Activated CD8-positive, alpha-beta memory T cell treated with anti-CD3 and anti-CD28 coated beads, Interleukin-2, amount 50 U/mL, for 24 hours (primary cell): ENCODE measurements around the gene RASSF3.

Experiments
- DNase-seq: peaks from one replicate; pipeline ENCODE4 v3.0.0-alpha.2; 2020; ENCODE audit errors: extremely low read depth

The RASSF3 gene

DNA sequence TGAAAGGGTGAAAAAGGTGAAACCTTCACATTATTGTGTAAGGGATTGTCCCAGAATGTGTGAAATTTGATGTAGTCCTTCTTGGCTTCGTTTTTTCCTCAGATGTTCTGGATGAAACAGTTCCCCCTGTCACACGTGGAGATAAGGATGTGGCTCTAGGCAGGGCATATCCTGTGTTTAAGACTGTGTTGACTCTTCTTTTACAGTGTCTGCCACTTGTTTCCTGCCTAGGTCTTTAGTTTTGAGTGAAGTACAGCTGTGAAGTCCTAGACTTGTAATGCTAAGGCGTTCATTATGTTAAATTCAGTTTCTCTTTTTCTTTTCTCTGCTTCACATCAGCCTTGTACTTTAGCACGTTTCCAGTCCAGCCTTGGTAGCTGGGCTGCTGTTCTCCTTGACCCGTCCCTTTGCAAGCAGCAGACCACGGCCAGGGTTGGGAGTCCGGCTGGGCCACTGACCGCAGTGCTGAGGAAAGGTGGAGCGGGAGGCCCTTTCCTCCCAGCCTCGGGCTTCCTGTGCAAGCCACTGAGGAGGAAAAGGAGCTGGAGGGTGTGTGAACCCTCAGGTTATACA lies 59.1 kb downstream of the RASSF3 start:
- DNase-seq, result no peak

DNA sequence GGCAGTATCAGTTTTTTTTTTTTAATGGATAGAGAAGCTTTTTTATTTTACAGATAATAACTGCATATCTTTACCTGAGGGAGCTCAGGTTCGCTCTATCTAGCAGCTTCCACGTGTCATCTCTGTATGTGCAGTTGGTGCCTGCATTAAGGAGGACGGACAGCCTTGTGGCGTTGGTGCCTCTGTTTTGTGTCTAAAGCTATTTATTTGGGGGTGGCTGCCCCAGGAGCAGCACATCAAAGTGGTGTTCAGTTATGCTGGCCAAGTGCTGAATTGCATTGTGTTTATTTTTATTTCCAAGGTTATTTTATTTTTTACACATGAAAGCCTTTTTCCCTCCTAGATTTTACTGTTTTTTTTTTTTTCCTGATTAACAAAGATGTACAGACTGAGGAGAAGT lies 59.7 kb downstream of the RASSF3 start:
- no peak for DNase-seq

DNA sequence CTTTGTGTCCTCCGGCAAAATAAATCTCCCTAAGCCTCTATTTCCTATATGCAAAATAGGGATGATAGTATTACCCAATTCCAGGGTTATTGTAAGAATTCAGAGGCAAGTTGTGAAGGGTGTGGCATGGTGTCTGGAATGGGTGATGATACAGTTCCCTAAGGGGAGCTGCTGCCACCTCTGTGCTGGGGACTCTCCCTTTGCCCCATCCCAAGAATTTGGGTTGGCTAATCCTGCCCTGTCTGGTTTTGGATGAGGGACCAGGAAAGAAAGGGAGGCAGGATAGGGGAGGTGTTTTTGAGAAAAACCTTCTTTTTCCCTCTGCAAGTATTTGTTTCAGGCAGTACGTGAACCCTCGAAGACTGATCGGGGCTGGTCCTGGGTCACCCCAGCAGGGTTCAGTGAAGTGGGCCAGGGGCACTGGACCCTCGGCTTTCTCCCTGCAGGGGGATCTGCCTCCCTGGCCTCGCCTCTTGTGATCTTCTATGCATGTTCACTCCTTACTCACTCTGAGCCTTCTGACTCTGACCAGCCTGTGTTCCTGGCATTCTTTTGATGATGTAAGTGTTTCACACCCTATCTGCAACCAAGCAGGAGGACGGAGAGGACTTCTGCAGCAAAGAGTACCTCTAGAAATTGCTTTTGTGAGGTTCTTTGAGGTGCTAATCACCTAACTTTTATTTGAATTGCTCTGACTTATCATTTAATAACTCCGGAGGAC lies 60.8 kb downstream of the RASSF3 start:
- no peak for DNase-seq

DNA sequence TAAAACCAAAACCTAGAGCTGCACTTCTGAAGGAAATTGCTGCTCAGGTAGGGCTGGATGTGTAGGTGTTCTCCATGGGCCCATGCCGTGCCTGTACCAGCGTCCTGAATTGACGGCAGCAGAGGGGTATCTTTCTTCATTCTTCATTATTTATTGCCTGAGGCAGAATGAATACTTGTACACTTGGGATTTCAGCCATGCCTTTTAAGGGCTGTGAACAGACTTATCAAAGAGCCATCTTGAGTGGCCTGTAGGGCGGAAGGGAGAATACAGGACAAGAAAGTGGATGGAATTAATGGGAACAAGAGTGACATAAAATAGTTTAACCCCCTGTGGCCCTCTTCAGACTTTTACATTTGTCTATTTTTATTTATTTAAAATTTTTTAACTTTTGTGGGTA lies 61.4 kb downstream of the RASSF3 start:
- DNase-seq, result no peak

DNA sequence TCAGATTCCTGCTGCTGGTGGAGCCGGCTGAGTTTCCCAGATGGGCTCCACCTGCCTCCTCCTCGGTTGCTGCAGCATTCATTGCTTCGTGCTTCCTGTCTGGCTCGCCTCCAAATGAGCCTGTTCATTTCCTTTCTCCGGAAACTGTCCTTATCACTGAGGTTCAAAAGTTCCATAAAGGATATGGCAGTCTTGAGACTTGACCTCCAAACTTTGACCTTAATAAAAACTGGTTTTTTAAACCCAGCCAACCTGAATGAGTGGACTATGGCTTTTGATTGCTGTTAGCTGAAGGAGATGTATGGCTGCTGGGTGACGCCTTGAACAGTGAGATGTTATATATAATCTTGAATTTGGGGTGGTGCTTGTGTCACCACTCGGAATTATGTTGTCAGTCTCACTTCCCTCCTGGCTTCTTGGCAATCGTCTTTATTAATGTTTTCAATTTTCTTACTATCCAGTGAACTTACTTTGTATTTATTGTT lies 62.7 kb downstream of the RASSF3 start:
- no peak for DNase-seq

DNA sequence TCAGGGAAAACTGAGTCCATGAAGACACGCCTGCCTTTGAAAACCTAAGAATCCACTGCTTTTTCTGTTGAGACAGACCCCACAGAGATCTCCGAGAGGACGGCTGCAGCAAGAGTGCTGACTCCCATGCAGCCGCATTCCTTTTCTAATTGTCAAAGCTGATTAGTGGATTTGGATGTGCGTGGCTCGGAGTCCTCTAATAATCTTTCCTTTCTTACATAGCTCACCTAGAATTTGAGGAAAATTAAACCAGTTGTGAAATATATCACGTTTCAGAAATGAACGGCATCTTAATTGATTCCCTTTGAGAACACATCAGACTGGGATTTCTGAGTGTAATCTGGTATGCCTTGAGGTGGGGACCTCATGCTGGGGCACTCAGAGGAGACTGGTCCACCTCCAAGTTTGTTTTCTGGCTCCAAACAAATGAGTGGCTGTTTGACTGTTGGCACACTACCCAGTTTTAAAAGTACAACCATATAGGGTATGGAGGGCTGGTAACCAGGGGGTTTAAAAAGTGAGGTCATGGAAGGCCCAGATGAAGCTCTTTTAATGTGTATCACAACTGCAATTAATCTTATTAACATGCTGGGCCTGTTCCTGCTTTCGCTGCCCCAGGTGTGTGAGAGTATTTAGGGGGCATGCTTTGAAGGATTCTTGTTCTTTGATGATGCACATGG lies 63.3 kb downstream of the RASSF3 start:
- no peak for DNase-seq

DNA sequence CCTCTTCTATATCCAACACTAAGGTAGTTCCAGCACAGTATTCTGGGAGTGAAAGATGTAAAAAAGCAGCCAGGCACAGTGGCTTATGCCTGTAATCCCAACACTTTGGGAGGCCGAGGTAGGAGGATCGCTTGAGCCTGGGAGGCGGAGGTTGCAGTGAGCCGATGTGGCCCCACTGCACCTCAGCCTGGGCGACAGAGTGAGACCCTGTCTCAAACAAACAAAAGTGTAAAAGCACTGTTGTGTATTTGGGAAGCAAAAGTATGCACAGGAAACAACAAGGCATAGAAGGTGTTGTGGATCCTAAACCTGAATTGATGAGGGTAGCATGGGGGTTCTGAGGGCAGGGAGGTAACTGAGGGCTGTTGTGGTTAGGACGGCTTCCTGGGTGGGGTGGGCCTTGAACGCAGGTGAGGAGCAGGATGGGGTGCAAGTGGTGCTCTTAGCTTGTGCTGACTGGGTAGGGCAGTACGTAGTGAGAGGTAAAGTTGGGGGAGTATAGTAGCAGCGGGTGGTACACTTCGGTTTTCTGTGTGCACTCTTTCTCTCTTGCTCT lies 64.2 kb downstream of the RASSF3 start:
- DNase-seq, result no peak

DNA sequence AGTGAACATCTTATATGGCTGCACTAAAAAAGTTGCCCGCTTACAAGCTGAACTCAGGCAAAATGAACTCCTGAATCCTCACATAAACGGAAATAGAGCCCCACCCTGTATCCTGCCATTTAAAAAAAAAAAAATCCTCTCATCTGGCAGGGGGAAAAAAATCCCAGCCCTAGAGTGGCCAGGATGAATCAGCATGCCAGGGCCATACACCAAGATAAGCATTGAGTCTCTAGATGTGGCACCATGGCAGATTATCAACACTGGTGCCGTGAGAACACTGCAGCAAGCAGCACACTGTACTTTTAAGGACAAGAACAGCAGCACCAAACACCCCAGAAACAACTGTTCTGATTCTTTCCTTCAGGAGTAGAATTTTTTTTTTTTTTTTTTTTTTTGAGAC lies 65.5 kb downstream of the RASSF3 start:
- DNase-seq, result no peak

DNA sequence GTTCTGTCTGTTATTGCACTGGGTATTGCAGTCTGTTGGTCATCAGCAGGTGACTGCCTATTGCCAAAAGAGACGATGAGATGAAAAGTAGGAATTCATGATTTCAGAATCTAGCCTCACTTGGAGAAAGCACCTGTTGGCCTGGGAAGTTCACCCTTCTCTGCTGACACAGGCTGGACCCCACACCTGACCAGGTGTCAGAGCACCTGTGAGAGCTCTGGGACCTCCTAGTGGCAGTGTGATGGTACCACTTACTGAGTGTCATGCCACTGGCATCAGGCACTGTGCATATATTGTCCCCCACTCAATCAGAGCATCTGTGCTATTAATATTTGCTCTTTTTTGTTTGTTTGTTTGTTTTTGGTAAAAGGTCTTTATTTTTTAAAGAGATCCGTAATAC lies 68.0 kb downstream of the RASSF3 start:
- DNase-seq, result no peak

DNA sequence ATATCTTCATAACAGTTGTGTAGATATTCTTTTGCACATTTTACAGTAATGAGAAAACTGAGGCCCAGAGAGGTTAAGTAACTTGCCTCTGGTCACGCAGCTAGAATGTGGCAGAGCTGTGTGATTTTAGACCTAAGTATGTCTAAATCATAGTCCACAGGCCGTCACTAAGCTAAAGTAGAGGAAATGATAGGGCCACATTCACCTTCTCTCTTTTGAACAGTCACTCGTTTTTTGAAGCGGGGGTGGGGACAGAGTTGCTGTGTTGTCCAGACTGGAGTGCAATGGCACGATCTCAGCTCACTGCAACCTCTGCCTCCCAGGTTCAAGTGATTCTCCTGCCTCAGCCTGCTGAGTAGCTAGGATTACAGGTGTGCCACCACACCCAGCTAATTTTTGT lies 68.5 kb downstream of the RASSF3 start:
- no peak for DNase-seq

DNA sequence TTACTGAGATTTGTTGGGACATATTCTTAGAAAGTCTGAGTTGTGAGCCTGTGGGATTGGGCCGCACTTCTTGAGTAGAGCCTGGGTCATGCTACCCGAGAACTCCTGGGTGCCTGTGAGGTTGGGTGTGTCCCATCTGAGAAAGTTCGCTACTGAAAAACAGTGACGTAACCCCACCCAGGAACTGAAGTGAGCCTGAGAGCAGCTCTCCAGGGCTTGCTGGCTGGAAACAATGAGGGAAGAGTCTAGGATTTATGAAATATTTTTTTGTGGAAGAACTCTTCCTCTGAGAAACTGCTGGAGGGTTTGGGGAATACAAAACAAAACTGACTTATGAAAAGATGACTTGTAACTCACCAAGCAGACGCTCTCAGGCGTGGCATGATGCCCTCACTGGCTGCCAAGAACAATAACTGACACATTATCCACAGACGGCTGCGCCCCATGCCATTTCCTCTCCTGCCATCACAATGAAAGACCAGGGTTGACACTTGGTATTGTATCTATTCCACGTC lies 69.2 kb downstream of the RASSF3 start:
- DNase-seq, result no peak

DNA sequence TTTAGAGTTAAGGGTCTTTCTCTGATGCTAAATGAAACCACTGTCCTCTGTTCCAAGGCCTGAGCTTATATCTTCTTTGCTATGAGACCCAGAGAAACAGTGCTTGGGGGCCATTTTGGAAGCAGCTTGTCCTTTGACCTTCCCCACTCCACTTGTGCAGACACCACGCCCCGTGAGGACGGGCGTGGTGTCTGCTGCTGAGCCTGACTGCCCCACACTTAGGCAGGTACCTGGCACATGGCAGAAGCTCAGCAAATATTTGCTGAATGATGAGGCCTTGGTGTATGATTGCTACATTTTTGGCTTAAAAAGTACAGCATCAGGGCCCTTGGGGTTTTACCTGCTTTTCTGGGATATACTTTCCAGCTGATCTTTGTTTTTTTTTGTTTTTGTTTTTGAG lies 69.9 kb downstream of the RASSF3 start:
- DNase-seq, result no peak

DNA sequence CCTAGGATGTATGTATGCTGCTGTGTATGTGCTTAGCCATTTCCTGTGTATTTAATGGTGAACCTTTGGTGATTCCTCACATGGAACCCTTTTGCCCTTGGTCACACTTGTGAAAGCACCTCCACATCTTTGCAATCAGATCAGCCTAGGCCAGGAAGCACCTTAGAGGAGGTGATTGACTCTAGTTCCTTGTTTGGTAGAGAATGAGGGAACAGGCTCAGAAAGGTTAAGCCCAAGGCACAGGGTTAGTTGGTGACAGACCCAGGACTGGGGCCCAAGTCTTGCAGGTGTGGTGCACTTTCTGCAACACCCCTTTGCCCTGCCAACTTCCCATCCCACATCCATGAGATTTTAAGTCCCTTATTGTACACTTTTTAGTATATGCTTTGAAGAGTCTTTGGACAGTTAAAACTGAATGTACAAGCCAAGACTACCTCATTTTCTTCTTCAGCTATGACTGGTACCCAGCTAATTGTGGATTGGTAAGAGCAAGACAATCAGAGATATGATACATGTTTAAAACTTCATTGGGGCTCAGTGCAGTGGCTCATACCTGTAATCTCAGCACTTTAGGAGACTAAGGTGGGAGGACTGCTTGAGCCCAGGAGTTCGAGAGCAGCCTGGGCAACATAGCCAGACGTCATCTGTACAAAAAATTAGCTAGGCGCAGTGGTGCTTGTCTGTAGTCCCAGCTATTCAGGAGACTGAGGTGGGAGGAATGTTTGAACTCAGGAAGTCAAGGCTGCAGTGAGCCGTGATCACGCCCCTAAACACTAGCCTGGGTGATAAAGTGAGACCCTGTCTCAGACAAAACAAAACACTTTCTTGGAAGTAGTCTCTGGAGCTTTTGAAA lies 71.1 kb downstream of the RASSF3 start:
- DNase-seq, result no peak

DNA sequence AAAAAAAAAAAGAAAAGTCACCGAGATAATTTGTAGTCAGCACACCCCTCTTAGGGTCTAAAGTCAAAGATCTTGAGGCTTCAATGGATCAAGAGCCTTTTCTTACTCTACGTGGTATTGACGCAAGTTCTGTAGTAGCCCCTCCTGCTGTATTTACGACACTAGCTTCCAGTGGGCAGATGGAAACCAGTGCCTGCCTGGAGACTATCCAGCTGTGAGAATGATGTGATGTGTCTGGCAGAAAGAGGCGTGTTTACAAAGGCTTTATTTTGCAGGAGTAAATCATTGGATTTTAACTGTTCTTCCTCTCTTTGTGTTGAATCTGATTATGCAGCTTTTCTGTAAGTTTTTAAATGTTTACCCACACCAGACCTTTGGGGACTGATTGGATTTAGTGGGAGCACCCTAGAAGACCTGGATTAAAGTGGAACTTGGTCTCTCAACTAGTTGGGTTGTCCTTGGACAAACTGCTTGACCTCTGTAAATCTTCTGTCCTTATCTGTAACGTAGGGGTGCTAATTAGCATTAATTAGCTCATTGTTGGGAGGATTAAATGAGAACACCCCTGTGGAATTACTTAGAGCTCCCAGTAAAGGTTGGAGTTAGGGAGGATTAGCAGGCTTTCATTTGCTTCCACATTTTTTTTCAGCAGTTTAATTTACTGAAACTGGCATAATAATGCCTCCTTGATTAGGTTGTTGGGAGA lies 72.4 kb downstream of the RASSF3 start:
- DNase-seq, result no peak

DNA sequence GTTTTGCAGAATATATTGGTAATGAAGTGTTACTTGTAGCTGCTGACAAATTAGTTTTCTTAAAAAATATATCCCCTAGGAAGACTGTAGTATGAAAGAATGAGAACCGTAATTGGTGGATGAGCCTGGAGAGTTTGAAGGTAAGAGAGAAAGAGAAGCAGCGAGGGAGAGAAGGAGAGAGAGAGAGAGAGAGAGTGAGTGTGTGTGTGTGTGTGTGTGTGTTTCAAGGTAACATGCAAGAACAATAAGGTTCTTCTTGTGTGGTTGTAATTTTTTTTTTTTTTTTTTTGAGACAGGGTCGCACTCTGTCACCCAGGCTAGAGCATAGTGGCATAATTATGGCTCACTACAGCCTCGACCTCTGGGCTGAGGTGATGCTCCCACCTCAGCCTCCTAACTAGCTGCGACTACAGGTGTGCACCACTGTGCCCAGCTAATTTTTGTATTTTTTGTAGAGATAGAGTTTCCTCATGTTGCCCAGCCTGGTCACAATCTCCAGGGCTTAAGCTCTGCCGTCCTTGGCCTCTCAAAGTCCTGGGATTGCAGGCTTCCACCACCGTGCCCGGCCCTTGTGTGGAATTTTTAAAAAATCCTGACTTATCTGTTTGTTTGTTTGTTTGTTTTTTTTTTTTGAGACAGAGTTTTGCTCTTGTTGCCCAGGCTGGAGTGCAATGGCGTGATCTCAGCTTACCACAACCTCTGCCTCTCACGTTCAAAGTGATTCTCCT lies 73.7 kb downstream of the RASSF3 start:
- no peak for DNase-seq

DNA sequence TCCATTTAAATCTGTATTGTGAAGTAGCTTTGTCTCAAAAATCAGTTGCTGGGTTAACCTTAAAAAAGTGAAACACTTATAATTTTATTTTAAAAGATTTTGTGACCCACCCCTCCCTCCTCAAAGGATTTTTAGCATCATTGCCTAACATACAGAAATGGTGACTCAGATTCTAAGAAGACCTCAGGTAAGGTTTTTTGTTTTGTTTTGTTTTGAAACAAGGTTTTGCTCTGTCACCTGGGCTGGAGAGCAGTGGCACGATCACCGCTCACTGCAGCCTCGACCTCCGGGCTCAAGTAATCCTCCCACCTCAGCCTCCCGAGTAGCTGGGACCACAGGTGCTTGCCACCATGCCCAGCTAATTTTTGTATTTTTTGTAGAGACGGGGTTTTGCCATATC lies 74.8 kb downstream of the RASSF3 start:
- DNase-seq, result no peak

DNA sequence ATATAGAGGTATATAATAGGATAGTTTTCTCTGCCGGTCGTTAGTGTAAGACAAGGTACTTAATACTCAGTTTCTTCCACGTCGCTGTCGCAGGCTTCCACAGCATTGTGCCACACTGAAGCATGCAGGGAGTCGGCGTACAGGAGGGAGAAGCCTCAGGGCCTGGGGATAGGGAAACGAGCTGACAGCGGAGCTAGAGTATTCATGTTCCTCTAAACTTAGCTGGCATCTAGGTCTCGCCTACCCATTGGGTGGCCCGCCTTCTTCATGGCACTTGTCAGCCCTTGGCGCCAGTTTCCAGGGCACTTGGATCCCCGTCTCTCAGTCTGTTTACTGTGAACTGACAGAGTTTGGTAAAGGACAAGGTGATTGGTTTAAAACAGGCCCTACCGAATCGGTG lies 75.3 kb downstream of the RASSF3 start:
- no peak for DNase-seq

DNA sequence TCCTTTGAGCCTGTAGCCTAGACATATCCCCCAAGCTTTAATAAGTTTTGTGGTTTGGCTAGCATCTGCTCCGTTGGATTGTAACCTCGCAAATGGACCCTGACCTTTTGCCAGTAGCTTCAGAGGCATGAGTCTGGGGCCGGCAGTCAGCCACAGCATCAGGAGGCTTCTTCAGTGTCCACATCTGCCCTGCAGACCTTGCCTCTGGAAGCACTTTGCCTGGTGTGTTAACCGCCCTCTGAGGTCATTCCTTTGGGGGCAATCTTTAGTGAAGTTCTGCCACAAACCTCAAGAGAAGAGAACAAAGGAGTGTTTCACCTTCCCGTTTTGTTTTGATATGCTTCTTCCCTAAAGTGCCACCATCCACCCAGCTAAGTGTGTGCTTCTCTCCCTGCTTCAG lies 77.5 kb downstream of the RASSF3 start:
- DNase-seq, result no peak

DNA sequence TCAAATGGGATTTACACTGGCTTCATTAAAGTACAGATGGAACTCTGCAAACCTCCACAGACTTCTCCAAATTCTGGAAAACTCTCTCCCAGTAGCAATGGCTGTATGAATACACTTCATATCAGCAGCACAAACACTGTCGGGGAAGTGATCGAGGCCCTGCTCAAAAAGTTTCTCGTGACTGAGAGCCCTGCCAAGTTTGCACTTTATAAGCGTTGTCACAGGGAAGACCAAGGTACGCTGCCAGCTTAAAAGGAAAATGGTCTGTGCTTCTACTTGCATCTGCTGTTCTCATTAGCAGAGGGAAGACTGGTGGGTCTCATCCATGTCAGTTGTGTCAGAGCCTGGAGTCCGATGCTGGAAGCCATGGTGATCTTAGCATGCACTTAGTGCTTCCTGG lies 77.9 kb downstream of the RASSF3 start:
- no peak for DNase-seq

DNA sequence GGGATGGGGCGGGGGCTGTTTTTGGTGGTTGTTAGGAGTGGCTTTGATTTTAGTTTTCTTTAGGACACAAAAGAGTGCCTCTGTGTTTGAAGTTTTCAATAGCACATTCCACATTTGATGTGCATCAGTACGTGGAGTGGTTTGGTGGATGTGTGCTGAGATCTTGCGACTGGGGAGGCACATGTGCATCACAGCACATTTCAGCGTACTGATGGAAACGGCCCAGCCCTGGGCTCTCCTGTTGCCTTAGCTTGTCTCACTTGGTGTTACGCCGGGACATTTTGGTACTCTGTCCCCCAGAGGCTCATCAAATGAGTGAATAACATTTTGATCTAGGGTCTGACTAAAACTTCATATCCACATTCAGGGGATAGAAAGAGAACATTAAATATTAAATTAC lies 78.4 kb downstream of the RASSF3 start:
- DNase-seq, result no peak
